Neural cell (in vitro differentiated cells): ENCODE measurements around the gene HES4. TPM values are rescaled to one million over a fixed set of nuclear protein-coding genes. Genes with fewer than 3 reads are reported as not detected.

Experiments
- H2AFZ ChIP-seq: fragments of 200-600, 300-800 bp; sonication (generic), shearing (Covaris generic); 2 replicates; pipeline ENCODE4 v1.6.0; 2014; ENCODE audit warnings: low read depth, mild to moderate bottlenecking, antibody characterized with exemption, low read length, moderate library complexity
- H3F3A ChIP-seq: fragments of 200-600 bp; shearing (Covaris generic); 2 replicates; pipeline ENCODE4 v1.6.1; 2016; ENCODE audit warnings: mild to moderate bottlenecking, moderate library complexity, mixed read lengths, antibody characterized with exemption, low read length; ENCODE audit not compliant: insufficient read depth, poor library complexity, severe bottlenecking
- H3K27ac ChIP-seq: fragments of 200-600, 300-800 bp; sonication (generic), shearing (Covaris generic); 2 replicates; pipeline ENCODE4 v1.5.1; 2014; ENCODE audit warnings: mild to moderate bottlenecking, low read length, moderate library complexity
- H3K27me3 ChIP-seq: fragments of 300-800, 200-600 bp; sonication (generic), shearing (Covaris generic); 2 replicates; pipeline ENCODE4 v1.6.0; 2014; ENCODE audit warnings: mild to moderate bottlenecking, low read depth, low read length, moderate library complexity; ENCODE audit not compliant: insufficient read depth
- H3K36me3 ChIP-seq: fragments of 300-800, 200-600 bp; sonication (generic), shearing (Covaris generic); 2 replicates; pipeline ENCODE4 v1.5.1; 2014; ENCODE audit warnings: mild to moderate bottlenecking, antibody characterized with exemption, low read length, moderate library complexity; ENCODE audit not compliant: insufficient read depth
- H3K4me2 ChIP-seq: fragments of 300-800, 200-600 bp; sonication (generic), shearing (Covaris generic); 2 replicates; pipeline ENCODE4 v1.6.0; 2014; ENCODE audit warnings: mild to moderate bottlenecking, low read length
- H3K4me3 ChIP-seq: fragments of 300-800, 200-600 bp; sonication (generic), shearing (Covaris generic); 2 replicates; pipeline ENCODE4 v1.5.1; 2014; ENCODE audit warnings: mild to moderate bottlenecking, low read length, moderate library complexity
- H3K79me2 ChIP-seq: fragments of 200-600 bp; shearing (Covaris generic); replicated peaks from 2 replicates; pipeline ENCODE4 v1.6.0; 2014; ENCODE audit warnings: mild to moderate bottlenecking, low read length, moderate library complexity; ENCODE audit not compliant: insufficient read depth
- H3K9ac ChIP-seq: fragments of 300-800, 200-600 bp; sonication (generic), shearing (Covaris generic); 2 replicates; pipeline ENCODE4 v1.6.1; 2016; ENCODE audit warnings: mild to moderate bottlenecking, low read length, mixed read lengths
- H3K9me2 ChIP-seq: fragments of 200-600 bp; shearing (Covaris generic); 2 replicates; pipeline ENCODE4 v1.6.1; 2016; ENCODE audit warnings: mild to moderate bottlenecking, low read length, mixed read lengths; ENCODE audit not compliant: insufficient read depth
- H3K9me3 ChIP-seq: fragments of 200-600, 300-800 bp; sonication (generic), shearing (Covaris generic); 2 replicates; pipeline ENCODE4 v1.6.1; 2016; ENCODE audit warnings: mild to moderate bottlenecking, mixed run types, low read length, moderate library complexity, mixed read lengths
- H4K20me1 ChIP-seq: fragments of 200-600 bp; shearing (Covaris generic); 2 replicates; pipeline ENCODE4 v1.6.1; 2016; ENCODE audit warnings: mild to moderate bottlenecking, mixed run types; ENCODE audit not compliant: insufficient read depth
- CTCF ChIP-seq: fragments of 450-650 bp; IDR thresholded peaks from 2 replicates; pipeline ENCODE4 v1.5.1; 2014; ENCODE audit warnings: antibody characterized with exemption, mild to moderate bottlenecking, moderate library complexity; ENCODE audit not compliant: poor library complexity, severe bottlenecking
- EP300 ChIP-seq: fragments of 450-650 bp; conservative IDR thresholded peaks from 2 replicates; pipeline ENCODE4 v1.6.1; 2014; ENCODE audit warnings: antibody characterized with exemption, mild to moderate bottlenecking, moderate library complexity; ENCODE audit not compliant: poor library complexity, severe bottlenecking
- EZH2 ChIP-seq: fragments of 200-600, 300-800 bp; shearing (Covaris generic), sonication (generic); IDR thresholded peaks from 2 replicates; pipeline ENCODE4 v1.6.1; 2014; ENCODE audit warnings: antibody characterized with exemption, low read length, borderline replicate concordance, mild to moderate bottlenecking; ENCODE audit not compliant: insufficient read depth, poor library complexity, severe bottlenecking
- MXI1 ChIP-seq: fragments of 450-650 bp; conservative IDR thresholded peaks from 2 replicates; pipeline ENCODE4 v1.6.1; 2014; ENCODE audit warnings: antibody characterized with exemption, mild to moderate bottlenecking; ENCODE audit not compliant: poor library complexity, severe bottlenecking
- POLR2AphosphoS5 ChIP-seq: IDR thresholded peaks from 2 replicates; pipeline ENCODE4 v1.6.1; 2012
- RAD21 ChIP-seq: fragments of 450-650 bp; conservative IDR thresholded peaks from 2 replicates; pipeline ENCODE4 v1.6.1; 2014; ENCODE audit warnings: antibody characterized with exemption, mild to moderate bottlenecking, moderate library complexity
- REST ChIP-seq: IDR thresholded peaks from 2 replicates; pipeline ENCODE4 v1.6.1; 2012; ENCODE audit warnings: borderline replicate concordance
- SMC3 ChIP-seq: fragments of 450-650 bp; conservative IDR thresholded peaks from 2 replicates; pipeline ENCODE4 v1.6.1; 2014; ENCODE audit warnings: antibody characterized with exemption, mild to moderate bottlenecking, moderate library complexity; ENCODE audit not compliant: poor library complexity
- TAF1 ChIP-seq: IDR thresholded peaks from 2 replicates; pipeline ENCODE4 v1.6.1; 2012; ENCODE audit warnings: low read depth
- polyA plus RNA-seq: library from polyadenylated mRNA; depleted of rRNA; stranded (reverse); fragments of >200 nt; gene quantifications from 2 replicates; pipeline ENCODE4 v1.2.3, GENCODE V29; 2014

The HES4 gene
- polyA plus RNA-seq, 1 donor from 2014 or later = 196 TPM

GRCh38 chr1:1047963-1048362 lies 48.1 kb upstream of the HES4 start:
- H3K36me3 ChIP-seq = no peaks in the 10 kb centered on the region
- H3K9ac ChIP-seq = no peak overlapping the region
- H3K4me2 ChIP-seq = no peak overlapping the region
- no peaks in the 10 kb centered on the region for H3F3A ChIP-seq
- H3K4me3 ChIP-seq = no peak overlapping the region
- no peaks in the 10 kb centered on the region for H3K9me2 ChIP-seq
- no peaks in the 10 kb centered on the region for H3K79me2 ChIP-seq
- H2AFZ ChIP-seq = no peak overlapping the region
- H4K20me1 ChIP-seq = no peaks in the 10 kb centered on the region
- no peak for TF ChIP-seq REST
- no peak for TF ChIP-seq CTCF
- no peak for TF ChIP-seq EP300
- TF ChIP-seq EZH2 = no peak
- TF ChIP-seq TAF1 = no peak
- no peak for TF ChIP-seq MXI1
- TF ChIP-seq SMC3 = no peak
- no peak for TF ChIP-seq RAD21
- no peak for TF ChIP-seq POLR2AphosphoS5
- no peaks in the 10 kb centered on the region for H3K9me3 ChIP-seq
- H3K27ac ChIP-seq = no peak overlapping the region
- no peaks in the 10 kb centered on the region for H3K27me3 ChIP-seq

GRCh38 chr1:1047407-1047806 lies 47.5 kb upstream of the HES4 start:
- no peak overlapping the region for H3K4me2 ChIP-seq
- no peaks in the 10 kb centered on the region for H4K20me1 ChIP-seq
- H3K36me3 ChIP-seq = no peaks in the 10 kb centered on the region
- H3K4me3 ChIP-seq = no peak overlapping the region
- H3K9me3 ChIP-seq = no peaks in the 10 kb centered on the region
- H3K27ac ChIP-seq = no peak overlapping the region
- H3K9ac ChIP-seq = no peak overlapping the region
- H2AFZ ChIP-seq = no peak overlapping the region
- no peaks in the 10 kb centered on the region for H3K9me2 ChIP-seq
- H3K79me2 ChIP-seq = no peaks in the 10 kb centered on the region
- TF ChIP-seq SMC3 = no peak
- no peaks in the 10 kb centered on the region for H3K27me3 ChIP-seq
- H3F3A ChIP-seq = no peaks in the 10 kb centered on the region

- H3K4me2 ChIP-seq = no peak overlapping the region
- H3K79me2 ChIP-seq = no peaks in the 10 kb centered on the region
- H3K4me3 ChIP-seq = no peak overlapping the region
- no peak overlapping the region for H3K27ac ChIP-seq
- no peaks in the 10 kb centered on the region for H4K20me1 ChIP-seq
- no peak overlapping the region for H3K9ac ChIP-seq
- H2AFZ ChIP-seq = no peak overlapping the region
- H3K9me3 ChIP-seq = no peaks in the 10 kb centered on the region
- H3F3A ChIP-seq = no peaks in the 10 kb centered on the region
- no peaks in the 10 kb centered on the region for H3K36me3 ChIP-seq
- no peaks in the 10 kb centered on the region for H3K9me2 ChIP-seq
- TF ChIP-seq POLR2AphosphoS5 (no peak), EZH2 (no peak), EP300 (no peak), REST (no peak), RAD21 (no peak), MXI1 (no peak), CTCF (no peak), SMC3 (no peak), TAF1 (no peak)
- H3K27me3 ChIP-seq = no peaks in the 10 kb centered on the region
These were observed 46.9 kb upstream of the HES4 start for GRCh38 chr1:1046767-1047166.
